ENCODE results near the gene TUBA8. TPM values are rescaled to one million over a fixed set of nuclear protein-coding genes. Genes with fewer than 3 reads are reported as not detected.
"Not testable (repeated sequence)": the region's sequence is repeated elsewhere in the genome, so short reads cannot be mapped to it uniquely, and the experiment has no call there.

TUBA8 gene
- polyA plus RNA-seq, 1 donor (not counting 4 experiments of a cell fraction or from before 2014, with no cell fraction given), result 0.35 TPM

DNA sequence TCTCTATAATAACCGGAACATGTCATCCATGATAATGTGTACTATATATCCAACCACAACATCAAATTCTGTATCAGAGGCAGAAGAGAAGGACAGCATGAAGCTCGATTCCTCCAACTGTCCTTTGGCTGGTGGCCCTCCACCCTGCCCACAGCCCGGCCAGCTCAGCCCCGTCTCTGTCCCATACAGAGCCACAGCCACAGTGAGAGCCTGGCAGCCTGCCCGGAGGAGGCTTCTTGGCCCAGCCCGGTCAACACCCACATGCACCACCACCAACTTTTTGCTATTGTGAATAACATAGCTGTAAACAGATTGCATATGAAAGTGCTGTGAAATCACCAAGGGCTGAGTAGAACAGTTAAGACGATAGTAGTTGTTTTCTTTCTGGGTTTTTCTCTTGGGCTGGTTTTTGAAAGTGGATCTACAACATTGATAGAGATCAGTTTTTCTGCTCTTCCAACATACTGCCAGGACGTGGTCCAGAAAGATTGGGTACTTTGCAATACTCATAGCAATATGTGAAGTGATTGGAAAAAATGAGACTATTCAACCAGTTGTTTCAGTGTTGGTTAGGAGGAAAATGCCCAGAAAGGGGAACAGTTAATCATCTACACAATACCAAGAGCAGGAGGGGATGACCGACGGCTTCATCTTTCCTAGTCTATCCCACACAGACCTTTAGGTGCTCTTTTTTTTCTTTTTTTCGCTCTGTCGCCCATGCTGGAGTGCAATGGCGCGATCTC is 6.9 kb upstream of the TUBA8 start:
- no peaks in the 10 kb centered on the region for H3K4me1 ChIP-seq (ENCODE audit: control insufficient read depth, extremely low read depth, insufficient read depth, low read length)
- H3K9me3 ChIP-seq (ENCODE audit: control insufficient read depth, low read depth, low read length), result no peaks in the 10 kb centered on the region
- H3K9ac ChIP-seq (ENCODE audit: control insufficient read depth, extremely low read depth, insufficient read depth, low read length), result no peak overlapping the region
- FAIRE-seq, result no peak
- no peak overlapping the region for H3K4me2 ChIP-seq (ENCODE audit: control insufficient read depth, extremely low read depth, insufficient read depth, low read depth, low read length)
- no peaks in the 10 kb centered on the region for H3K79me2 ChIP-seq (ENCODE audit: control insufficient read depth, insufficient read depth, low read length)
- DNase-seq (ENCODE audit: low read depth, low spot score), result no peak
- peaks cover 0 to 4% of the 10 kb centered on the region in 2 experiments for H3K36me3 ChIP-seq (ENCODE audit: control insufficient read depth in 2 of 2, extremely low read depth in 1 of 2, insufficient read depth in 2 of 2, low read length in 2 of 2)
- no peak overlapping the region for H3K27ac ChIP-seq (ENCODE audit: control insufficient read depth, insufficient read depth, low read length)
- dilution Hi-C loops (cut with MboI; ENCODE audit: extremely low pct_ligation_motif_present, low sequenced_read_pairs), result no loop called here
- H3K27me3 ChIP-seq (ENCODE audit: control insufficient read depth, extremely low read depth, insufficient read depth, low read length), result no peaks in the 10 kb centered on the region
- H2AFZ ChIP-seq (ENCODE audit: control insufficient read depth, low read length), result no peak overlapping the region
- TF ChIP-seq, protein P1, sequence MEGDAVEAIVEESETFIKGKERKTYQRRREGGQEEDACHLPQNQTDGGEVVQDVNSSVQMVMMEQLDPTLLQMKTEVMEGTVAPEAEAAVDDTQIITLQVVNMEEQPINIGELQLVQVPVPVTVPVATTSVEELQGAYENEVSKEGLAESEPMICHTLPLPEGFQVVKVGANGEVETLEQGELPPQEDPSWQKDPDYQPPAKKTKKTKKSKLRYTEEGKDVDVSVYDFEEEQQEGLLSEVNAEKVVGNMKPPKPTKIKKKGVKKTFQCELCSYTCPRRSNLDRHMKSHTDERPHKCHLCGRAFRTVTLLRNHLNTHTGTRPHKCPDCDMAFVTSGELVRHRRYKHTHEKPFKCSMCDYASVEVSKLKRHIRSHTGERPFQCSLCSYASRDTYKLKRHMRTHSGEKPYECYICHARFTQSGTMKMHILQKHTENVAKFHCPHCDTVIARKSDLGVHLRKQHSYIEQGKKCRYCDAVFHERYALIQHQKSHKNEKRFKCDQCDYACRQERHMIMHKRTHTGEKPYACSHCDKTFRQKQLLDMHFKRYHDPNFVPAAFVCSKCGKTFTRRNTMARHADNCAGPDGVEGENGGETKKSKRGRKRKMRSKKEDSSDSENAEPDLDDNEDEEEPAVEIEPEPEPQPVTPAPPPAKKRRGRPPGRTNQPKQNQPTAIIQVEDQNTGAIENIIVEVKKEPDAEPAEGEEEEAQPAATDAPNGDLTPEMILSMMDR (optimal IDR thresholded peaks at IDR 0.05 in 1 of 3, IDR thresholded peaks at IDR 0.05 in 1 of 3, conservative IDR thresholded peaks at IDR 0.05 in 1 of 3; ENCODE audit: extremely low read depth in 1 of 3, insufficient read depth in 2 of 3, low read length in 3 of 3), result no peak
- no peak for TF ChIP-seq EZH2 (IDR thresholded peaks at IDR 0.05; ENCODE audit: low read length)
- no peaks in the 10 kb centered on the region for H4K20me1 ChIP-seq (ENCODE audit: control insufficient read depth, extremely low read depth, insufficient read depth, low read length)
- H3K4me3 ChIP-seq (ENCODE audit: control insufficient read depth in 2 of 3, extremely low read depth in 1 of 3, insufficient read depth in 2 of 3, low read depth in 1 of 3, low read length in 3 of 3), result no peak overlapping the region
- no peaks in the 10 kb centered on the region for H3K9me1 ChIP-seq (ENCODE audit: control insufficient read depth, extremely low read depth, insufficient read depth, low read length)

DNA sequence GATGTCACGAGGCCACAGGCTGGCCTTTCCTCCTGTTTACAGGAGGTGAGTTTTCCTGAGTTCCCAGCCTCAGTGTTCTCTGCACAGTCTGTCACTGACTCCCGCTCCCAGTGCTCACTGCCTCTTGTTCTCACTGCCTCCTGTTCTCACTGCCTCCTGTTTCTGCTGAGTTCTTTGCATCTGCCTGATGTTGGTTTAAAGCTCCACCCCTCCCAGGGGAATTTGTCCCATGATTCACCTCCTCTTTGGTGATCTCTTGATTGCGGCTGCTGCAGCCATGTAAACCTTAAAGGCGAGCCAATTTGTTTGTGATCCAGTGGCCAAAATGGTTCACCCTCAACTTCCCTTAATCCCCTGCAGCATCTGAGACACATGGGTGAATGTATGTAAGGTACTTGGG is 6.0 kb upstream of the TUBA8 start:
- Histone ChIP-seq H2AFZ (ENCODE audit: control insufficient read depth, low read length) (no peak overlapping the region), H3K9me1 (ENCODE audit: control insufficient read depth, extremely low read depth, insufficient read depth, low read length) (no peaks in the 10 kb centered on the region), H3K4me1 (ENCODE audit: control insufficient read depth, extremely low read depth, insufficient read depth, low read length) (no peaks in the 10 kb centered on the region), H4K20me1 (ENCODE audit: control insufficient read depth, extremely low read depth, insufficient read depth, low read length) (no peaks in the 10 kb centered on the region), H3K4me3 (ENCODE audit: control insufficient read depth in 2 of 3, extremely low read depth in 1 of 3, insufficient read depth in 2 of 3, low read depth in 1 of 3, low read length in 3 of 3) (no peak overlapping the region), H3K79me2 (ENCODE audit: control insufficient read depth, insufficient read depth, low read length) (no peaks in the 10 kb centered on the region), H3K9me3 (ENCODE audit: control insufficient read depth, low read depth, low read length) (no peaks in the 10 kb centered on the region), H3K27ac (ENCODE audit: control insufficient read depth, insufficient read depth, low read length) (no peak overlapping the region), H3K27me3 (ENCODE audit: control insufficient read depth, extremely low read depth, insufficient read depth, low read length) (peaks cover under 1% of the 10 kb centered on the region), H3K9ac (ENCODE audit: control insufficient read depth, extremely low read depth, insufficient read depth, low read length) (no peak overlapping the region), H3K4me2 (ENCODE audit: control insufficient read depth, extremely low read depth, insufficient read depth, low read depth, low read length) (no peak overlapping the region), H3K36me3 (ENCODE audit: control insufficient read depth in 2 of 2, extremely low read depth in 1 of 2, insufficient read depth in 2 of 2, low read length in 2 of 2) (peaks cover 0 to 2% of the 10 kb centered on the region in 2 experiments)
- DNase-seq (ENCODE audit: low read depth, low spot score) (no peak), FAIRE-seq (no peak)
- dilution Hi-C loops (cut with MboI; ENCODE audit: extremely low pct_ligation_motif_present, low sequenced_read_pairs), result no loop called here
- TF ChIP-seq, protein P1 (optimal IDR thresholded peaks at IDR 0.05 in 1 of 3, IDR thresholded peaks at IDR 0.05 in 1 of 3, conservative IDR thresholded peaks at IDR 0.05 in 1 of 3; ENCODE audit: extremely low read depth in 1 of 3, insufficient read depth in 2 of 3, low read length in 3 of 3), result no peak
- no peak for TF ChIP-seq EZH2 (IDR thresholded peaks at IDR 0.05; ENCODE audit: low read length)

DNA sequence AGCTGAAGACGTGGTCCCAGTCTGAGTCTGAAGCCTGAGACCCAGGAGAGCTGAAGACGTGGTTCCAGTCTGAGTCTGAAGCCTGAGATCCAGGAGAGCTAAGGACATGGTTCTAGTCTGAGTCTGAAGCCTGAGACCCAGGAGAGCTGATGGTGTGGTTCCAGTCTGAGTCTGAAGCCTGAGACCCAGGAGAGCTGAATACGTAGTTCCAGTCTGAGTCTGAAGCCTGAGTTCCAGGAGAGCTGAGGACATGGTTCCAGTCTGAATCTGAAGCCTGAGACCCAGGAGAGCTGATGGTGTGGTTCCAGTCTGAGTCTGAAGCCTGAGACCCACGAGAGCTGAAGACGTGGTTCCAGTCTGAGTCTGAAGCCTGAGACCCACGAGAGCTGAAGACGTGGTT is 4.6 kb upstream of the TUBA8 start:
- H3K9ac ChIP-seq (ENCODE audit: control insufficient read depth, extremely low read depth, insufficient read depth, low read length); H3K9me3 ChIP-seq (ENCODE audit: control insufficient read depth, low read depth, low read length); H4K20me1 ChIP-seq (ENCODE audit: control insufficient read depth, extremely low read depth, insufficient read depth, low read length); H2AFZ ChIP-seq (ENCODE audit: control insufficient read depth, low read length); DNase-seq (ENCODE audit: low read depth, low spot score); H3K79me2 ChIP-seq (ENCODE audit: control insufficient read depth, insufficient read depth, low read length); H3K4me3 ChIP-seq (ENCODE audit: control insufficient read depth in 2 of 3, extremely low read depth in 1 of 3, insufficient read depth in 2 of 3, low read depth in 1 of 3, low read length in 3 of 3); H3K4me1 ChIP-seq (ENCODE audit: control insufficient read depth, extremely low read depth, insufficient read depth, low read length); H3K27ac ChIP-seq (ENCODE audit: control insufficient read depth, insufficient read depth, low read length); H3K36me3 ChIP-seq (ENCODE audit: control insufficient read depth in 2 of 2, extremely low read depth in 1 of 2, insufficient read depth in 2 of 2, low read length in 2 of 2); dilution Hi-C loops (cut with MboI; ENCODE audit: extremely low pct_ligation_motif_present, low sequenced_read_pairs); H3K9me1 ChIP-seq (ENCODE audit: control insufficient read depth, extremely low read depth, insufficient read depth, low read length); H3K4me2 ChIP-seq (ENCODE audit: control insufficient read depth, extremely low read depth, insufficient read depth, low read depth, low read length); FAIRE-seq: not testable (repeated sequence)
- peaks cover 15% of the 10 kb centered on the region for H3K27me3 ChIP-seq (ENCODE audit: control insufficient read depth, extremely low read depth, insufficient read depth, low read length)
